PC-9 (cell line): Measurements from ENCODE around the gene CELF4. TPM values are rescaled to one million over a fixed set of nuclear protein-coding genes. Genes with fewer than 3 reads are reported as not detected.

Source experiments
- BruUV-seq: library from RNA; stranded (reverse); fragments of 400-500 nt; replicated peaks from 2 replicates; lab custom pipeline; 2021; lab: Mats Ljungman, UMichigan
- CTCF ChIA-PET: fragments of 300-600 bp; sonication (Branson Sonifier 250); formaldehyde crosslinking; loops from one replicate; lab custom pipeline; 2022; ENCODE audit warnings: antibody characterized with exemption; lab: Charles Lee
- POLR2A ChIA-PET: fragments of 300-600 bp; sonication (Branson Sonifier 250); formaldehyde crosslinking; loops from one replicate; lab custom pipeline; 2022; ENCODE audit warnings: antibody characterized with exemption; ENCODE audit not compliant: unreplicated experiment; lab: Charles Lee
- DNase-seq, 2 experiments: peaks; one replicate each; pipeline versions ENCODE4 v3.0.0 to v3.0.0-alpha.2; 2015 to 2022; ENCODE audit warnings: mixed read lengths in 1 of 2
- H2AFZ ChIP-seq: fragments of 200-600 bp; sonication (generic); 2 replicates; pipeline ENCODE4 v1.8.1; 2017; ENCODE audit warnings: antibody characterized with exemption
- H3F3A ChIP-seq: fragments of 200-600 bp; sonication (generic); 2 replicates; pipeline ENCODE4 v1.8.1; 2017; ENCODE audit warnings: antibody characterized with exemption, mild to moderate bottlenecking, low read depth; ENCODE audit not compliant: insufficient read depth
- H3K27ac ChIP-seq: fragments of 200-600 bp; sonication (generic); 2 replicates; pipeline ENCODE4 v1.6.1; 2016; ENCODE audit warnings: mixed run types
- H3K27me3 ChIP-seq: fragments of 200-600 bp; sonication (generic); 2 replicates; pipeline ENCODE4 v1.6.1; 2016; ENCODE audit warnings: low read depth, mixed run types; ENCODE audit not compliant: insufficient read depth
- H3K36me3 ChIP-seq: fragments of 200-600 bp; sonication (generic); 2 replicates; pipeline ENCODE4 v1.6.1; 2016; ENCODE audit warnings: low read depth, mixed run types
- H3K4me1 ChIP-seq: fragments of 200-600 bp; sonication (generic); replicated peaks from 2 replicates; pipeline ENCODE4 v1.6.1; 2016; ENCODE audit warnings: mixed run types; ENCODE audit not compliant: insufficient read depth
- H3K4me2 ChIP-seq: fragments of 200-600 bp; sonication (generic); 2 replicates; pipeline ENCODE4 v1.6.1; 2017; ENCODE audit warnings: mixed run types
- H3K4me3 ChIP-seq: fragments of 200-600 bp; sonication (generic); 2 replicates; pipeline ENCODE4 v1.6.1; 2016; ENCODE audit warnings: mixed run types
- H3K79me2 ChIP-seq: fragments of 200-600 bp; sonication (generic); 2 replicates; pipeline ENCODE4 v1.6.1; 2017; ENCODE audit warnings: low read depth, mixed run types
- H3K9me2 ChIP-seq: fragments of 200-600 bp; sonication (generic); 2 replicates; pipeline ENCODE4 v1.8.1; 2017; ENCODE audit warnings: mild to moderate bottlenecking; ENCODE audit not compliant: insufficient read depth
- H3K9me3 ChIP-seq: fragments of 200-600 bp; sonication (generic); 2 replicates; pipeline ENCODE4 v1.8.1; 2016; ENCODE audit warnings: low read depth; ENCODE audit not compliant: insufficient read depth
- H4K20me1 ChIP-seq: fragments of 200-600 bp; sonication (generic); 2 replicates; pipeline ENCODE4 v1.8.1; 2017; ENCODE audit not compliant: insufficient read depth
- EZH2 ChIP-seq: fragments of 200-600 bp; sonication (generic); IDR thresholded peaks from 2 replicates; pipeline ENCODE4 v1.8.0; 2017; ENCODE audit warnings: antibody characterized with exemption, low read depth
- intact Hi-C: fragments of 100-400 bp; cut with micrococcal nuclease; formaldehyde crosslinking; loops from one replicate; pipeline ENCODE4 v1.10.0; 2022; ENCODE audit not compliant: unreplicated experiment
- total RNA-seq: library from RNA; stranded (reverse); gene quantifications from 2 replicates; pipeline ENCODE4 v1.2.3, GENCODE V29; 2021
- TF ChIP-seq, protein P1 (sequence below): fragments of 200-600 bp; sonication (generic); conservative IDR thresholded peaks from 2 replicates; pipeline ENCODE4 v1.6.1; 2017; ENCODE audit warnings: mixed run types, antibody characterized with exemption, mild to moderate bottlenecking, moderate library complexity

Gene CELF4
- total RNA-seq, 1 experiment from 2014 or later: 1.2 TPM

DNA sequence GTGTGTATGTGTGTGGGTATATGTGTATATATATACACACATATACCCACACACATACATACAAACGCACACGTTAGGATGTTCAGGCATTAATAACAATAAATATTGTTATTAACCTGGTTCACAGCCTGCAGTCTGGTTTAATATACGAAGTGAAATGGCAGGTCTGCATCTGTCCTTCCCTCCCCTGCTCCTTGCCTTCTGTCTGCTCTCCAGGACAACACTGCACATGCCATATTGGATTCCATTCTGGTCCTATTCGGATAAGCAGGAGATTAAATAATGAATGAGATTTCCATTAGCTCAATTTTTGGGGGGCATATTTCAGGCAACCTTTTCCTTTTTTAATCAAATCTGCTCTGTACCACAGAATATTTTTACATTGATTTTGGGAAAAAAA, 158.0 kb downstream of the CELF4 start:
- H3K79me2 ChIP-seq: no peaks in the 10 kb centered on the region
- no peaks in the 10 kb centered on the region for H4K20me1 ChIP-seq
- H3K27me3 ChIP-seq: 0 out of 2 replicates have a peak, but pooled peaks cover 8% of the 10 kb centered on the region
- TF ChIP-seq, protein P1, sequence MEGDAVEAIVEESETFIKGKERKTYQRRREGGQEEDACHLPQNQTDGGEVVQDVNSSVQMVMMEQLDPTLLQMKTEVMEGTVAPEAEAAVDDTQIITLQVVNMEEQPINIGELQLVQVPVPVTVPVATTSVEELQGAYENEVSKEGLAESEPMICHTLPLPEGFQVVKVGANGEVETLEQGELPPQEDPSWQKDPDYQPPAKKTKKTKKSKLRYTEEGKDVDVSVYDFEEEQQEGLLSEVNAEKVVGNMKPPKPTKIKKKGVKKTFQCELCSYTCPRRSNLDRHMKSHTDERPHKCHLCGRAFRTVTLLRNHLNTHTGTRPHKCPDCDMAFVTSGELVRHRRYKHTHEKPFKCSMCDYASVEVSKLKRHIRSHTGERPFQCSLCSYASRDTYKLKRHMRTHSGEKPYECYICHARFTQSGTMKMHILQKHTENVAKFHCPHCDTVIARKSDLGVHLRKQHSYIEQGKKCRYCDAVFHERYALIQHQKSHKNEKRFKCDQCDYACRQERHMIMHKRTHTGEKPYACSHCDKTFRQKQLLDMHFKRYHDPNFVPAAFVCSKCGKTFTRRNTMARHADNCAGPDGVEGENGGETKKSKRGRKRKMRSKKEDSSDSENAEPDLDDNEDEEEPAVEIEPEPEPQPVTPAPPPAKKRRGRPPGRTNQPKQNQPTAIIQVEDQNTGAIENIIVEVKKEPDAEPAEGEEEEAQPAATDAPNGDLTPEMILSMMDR: no peak
- TF ChIP-seq EZH2: no peak
- no peaks in the 10 kb centered on the region for H3F3A ChIP-seq
- no peaks in the 10 kb centered on the region for H3K36me3 ChIP-seq
- no peak overlapping the region for H2AFZ ChIP-seq
- intact Hi-C loops: no loop called here
- CTCF ChIA-PET: no interaction called here
- H3K9me3 ChIP-seq: no peaks in the 10 kb centered on the region
- no peak overlapping the region for H3K27ac ChIP-seq
- no peaks in the 10 kb centered on the region for H3K9me2 ChIP-seq
- POLR2A ChIA-PET: no interaction called here
- DNase-seq: no peak
- BruUV-seq: no TSS peak
- H3K4me3 ChIP-seq: no peak overlapping the region
- no peak overlapping the region for H3K4me2 ChIP-seq
- no peaks in the 10 kb centered on the region for H3K4me1 ChIP-seq

DNA sequence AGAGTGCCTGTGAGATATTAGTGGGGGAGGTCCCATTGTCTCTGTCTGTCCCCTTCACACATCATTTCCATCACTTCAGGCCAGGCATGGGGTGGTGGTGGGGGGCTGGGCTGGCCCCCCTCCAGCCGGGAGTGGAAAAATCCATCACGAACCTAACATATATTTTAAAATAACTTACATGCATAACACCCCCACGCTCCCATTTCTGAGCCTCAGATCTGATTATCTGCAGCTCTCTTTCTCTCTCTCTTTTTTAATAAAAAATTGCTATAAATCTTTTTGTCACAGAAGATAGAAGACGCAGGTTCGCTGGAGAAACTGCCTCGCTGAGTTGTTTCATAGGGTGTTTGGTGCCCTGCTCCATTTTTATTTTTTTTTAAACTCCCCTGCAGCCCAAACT, 159.8 kb downstream of the CELF4 start:
- POLR2A ChIA-PET: no interaction called here
- BruUV-seq: no TSS peak

DNA sequence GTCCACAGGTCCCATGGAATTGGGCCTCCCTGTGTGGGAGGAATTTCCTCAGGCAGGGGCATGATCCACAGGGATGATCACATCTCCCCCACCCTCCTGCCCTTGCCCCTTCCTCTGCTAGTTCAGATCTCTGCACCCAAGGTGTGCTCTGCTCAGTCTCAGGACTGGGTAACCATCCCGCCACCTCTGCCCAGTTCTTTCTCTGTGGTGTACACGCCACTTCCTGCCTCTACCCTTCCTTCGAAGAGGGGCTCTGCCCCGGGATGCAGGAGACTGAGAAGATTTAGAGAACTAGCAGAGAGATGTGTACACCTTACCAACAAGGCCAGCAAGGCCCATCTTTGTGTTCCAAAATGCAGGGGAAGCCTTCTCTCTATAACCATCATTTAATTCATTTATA, 160.4 kb downstream of the CELF4 start:
- no peaks in the 10 kb centered on the region for H3K4me1 ChIP-seq
- DNase-seq: no peak
- no peak overlapping the region for H3K4me2 ChIP-seq
- intact Hi-C loops: no loop called here
- H3F3A ChIP-seq: no peaks in the 10 kb centered on the region
- ChIA-PET POLR2A (no interaction called here), CTCF (no interaction called here)
- H3K36me3 ChIP-seq: no peaks in the 10 kb centered on the region
- H3K9me2 ChIP-seq: no peaks in the 10 kb centered on the region
- H3K4me3 ChIP-seq: no peak overlapping the region
- no peaks in the 10 kb centered on the region for H3K79me2 ChIP-seq
- no peak overlapping the region for H3K27ac ChIP-seq
- no peaks in the 10 kb centered on the region for H4K20me1 ChIP-seq
- no peaks in the 10 kb centered on the region for H3K9me3 ChIP-seq
- TF ChIP-seq, protein P1: no peak
- TF ChIP-seq EZH2: no peak
- H3K27me3 ChIP-seq: 0 out of 2 replicates have a peak, but pooled peaks cover 8% of the 10 kb centered on the region
- BruUV-seq: no TSS peak
- H2AFZ ChIP-seq: no peak overlapping the region

More for the DNA sequence above, 159.8 kb downstream of the CELF4 start:
- intact Hi-C loops: no loop called here
- H3K9me2 ChIP-seq: no peaks in the 10 kb centered on the region
- H2AFZ ChIP-seq: no peak overlapping the region
- CTCF ChIA-PET: no interaction called here
- H4K20me1 ChIP-seq: no peaks in the 10 kb centered on the region
- no peaks in the 10 kb centered on the region for H3K9me3 ChIP-seq
- no peaks in the 10 kb centered on the region for H3K79me2 ChIP-seq
- no peak overlapping the region for H3K27ac ChIP-seq
- no peak for DNase-seq
- H3K36me3 ChIP-seq: no peaks in the 10 kb centered on the region
- no peaks in the 10 kb centered on the region for H3F3A ChIP-seq
- 0 out of 2 replicates have a peak, but pooled peaks cover 8% of the 10 kb centered on the region for H3K27me3 ChIP-seq
- H3K4me3 ChIP-seq: no peak overlapping the region
- no peak for TF ChIP-seq EZH2
- TF ChIP-seq, protein P1: no peak
- no peak overlapping the region for H3K4me2 ChIP-seq
- H3K4me1 ChIP-seq: no peaks in the 10 kb centered on the region
